KBM-7 (cell line): ENCODE results near the gene IP6K1.
"Not testable (repeated sequence)": the region's sequence is repeated elsewhere in the genome, so short reads cannot be mapped to it uniquely, and the experiment has no call there.

Source experiments
- DNase-seq: peaks from one replicate; pipeline ENCODE4 v3.0.0-alpha.2; 2015
- in situ Hi-C: fragments of 300-500 bp; cut with MboI; formaldehyde crosslinking; loops from 2 replicates; pipeline ENCODE4 v1.14.3; 2020; ENCODE audit warnings: low sequenced_read_pairs, low pct_unique_long_range_greater_than_20kb, mixed read lengths

Gene IP6K1

DNA sequence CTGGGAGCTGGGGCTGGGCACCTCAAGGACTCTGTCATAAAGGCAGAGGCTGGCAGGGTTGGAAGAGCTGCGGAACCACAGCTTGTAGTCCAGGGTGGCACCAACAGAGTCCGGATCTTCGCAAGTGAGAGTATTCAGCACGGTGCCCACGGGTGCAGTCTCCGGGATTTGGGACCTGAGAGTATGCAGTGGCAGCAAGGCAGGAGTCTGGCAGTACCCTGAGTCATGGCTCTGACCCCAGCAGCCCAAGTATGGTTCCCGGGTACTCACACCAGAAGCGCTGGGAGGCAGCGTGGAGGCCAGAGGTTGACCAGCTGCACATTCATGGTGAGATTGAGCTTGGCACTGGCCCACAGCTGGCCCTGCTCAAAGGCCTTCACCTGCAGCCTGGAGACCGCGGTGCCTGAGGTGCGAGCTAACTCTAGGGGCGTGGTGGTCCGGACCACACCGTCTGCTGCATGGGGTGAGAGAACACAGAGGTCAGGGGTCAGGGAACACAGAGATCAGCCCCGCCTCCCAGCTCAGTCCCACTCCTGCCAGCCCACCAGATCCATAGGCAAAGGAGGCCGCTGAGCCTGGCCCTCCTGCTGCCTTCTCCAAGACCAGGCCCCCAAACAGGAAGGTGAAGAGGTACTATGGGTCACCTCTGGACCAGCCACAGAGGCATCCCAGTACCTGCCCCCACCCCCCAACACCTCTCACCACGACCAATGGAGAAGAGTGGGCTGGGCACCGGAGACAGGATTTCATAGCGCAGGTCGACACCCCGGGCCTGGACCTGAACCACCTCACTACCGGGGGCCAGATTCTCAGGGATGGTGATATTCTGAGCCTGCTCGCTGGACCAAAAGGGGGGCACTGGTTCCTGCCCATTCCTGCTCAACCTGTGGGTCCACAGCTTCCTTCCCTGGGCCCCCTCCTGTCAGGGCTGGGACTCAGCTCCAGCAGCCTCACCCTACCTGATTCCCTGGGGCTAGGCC, 8.9 kb upstream of the IP6K1 start:
- in situ Hi-C loops = no loop called here
- no peak for DNase-seq

DNA sequence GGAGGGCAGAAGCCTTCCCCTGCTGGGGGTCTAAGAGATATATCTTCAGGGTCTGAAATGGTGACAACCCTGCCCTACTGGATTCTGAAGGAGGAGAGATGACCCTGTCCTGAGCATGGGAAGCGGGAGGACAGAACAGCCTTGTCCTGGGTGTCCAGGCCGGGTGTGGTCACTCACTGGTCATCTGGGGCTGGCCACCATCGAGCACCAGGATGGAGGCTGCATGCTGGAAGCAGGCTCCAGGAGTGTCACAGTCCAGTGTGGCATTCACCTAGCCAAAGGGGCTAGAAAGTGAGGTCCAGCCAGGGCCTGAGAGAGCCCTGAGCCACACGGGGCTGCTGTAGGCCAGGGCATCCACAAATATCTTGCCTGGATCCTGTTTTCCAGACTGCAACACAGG, 8.1 kb upstream of the IP6K1 start:
- in situ Hi-C loops = no loop called here
- no peak for DNase-seq

- DNase-seq = no peak
Measured at GRCh38 chr3:49793486-49794085, 7.2 kb upstream of the IP6K1 start.

DNA sequence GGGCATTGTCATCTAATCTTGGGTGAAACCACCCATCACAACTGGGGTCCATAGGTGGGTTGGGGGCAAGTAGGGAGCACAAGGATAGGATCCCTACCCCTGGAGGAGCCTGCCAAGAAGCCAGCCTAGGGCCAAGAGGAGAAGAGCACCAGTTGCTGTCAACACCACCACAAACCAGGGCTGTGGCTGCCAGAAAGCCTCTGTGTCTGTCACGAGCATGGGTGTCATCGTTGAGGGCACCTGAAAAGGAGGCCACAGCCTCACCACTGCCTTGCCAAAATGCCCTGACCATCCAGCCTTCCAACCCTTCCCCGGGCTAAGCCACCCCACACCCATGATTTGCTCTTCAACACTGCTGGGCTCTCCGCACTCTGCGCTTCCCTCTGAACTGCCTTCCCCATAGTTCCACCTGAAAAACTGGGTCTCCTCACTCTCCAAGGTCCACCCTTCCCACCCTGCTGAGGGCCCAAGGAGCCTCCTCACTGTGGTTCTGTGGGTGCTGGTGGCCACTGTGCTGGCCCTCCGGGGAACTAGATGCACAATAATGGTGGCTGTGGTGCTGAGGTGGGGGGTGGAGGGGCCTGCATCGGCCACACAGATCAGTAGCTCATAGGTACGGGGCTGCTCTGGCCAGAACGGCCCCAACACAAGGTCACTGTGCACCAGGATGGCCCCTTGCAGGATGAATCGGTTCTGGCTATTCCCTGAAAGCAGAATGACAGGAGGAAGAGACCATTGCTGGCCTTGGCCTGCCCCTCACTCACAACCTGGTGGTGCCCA, 6.2 kb upstream of the IP6K1 start:
- in situ Hi-C loops = no loop called here
- DNase-seq = no peak

More at GRCh38 chr3:49793486-49794085, 7.2 kb upstream of the IP6K1 start:
- in situ Hi-C loops = no loop called here

DNA sequence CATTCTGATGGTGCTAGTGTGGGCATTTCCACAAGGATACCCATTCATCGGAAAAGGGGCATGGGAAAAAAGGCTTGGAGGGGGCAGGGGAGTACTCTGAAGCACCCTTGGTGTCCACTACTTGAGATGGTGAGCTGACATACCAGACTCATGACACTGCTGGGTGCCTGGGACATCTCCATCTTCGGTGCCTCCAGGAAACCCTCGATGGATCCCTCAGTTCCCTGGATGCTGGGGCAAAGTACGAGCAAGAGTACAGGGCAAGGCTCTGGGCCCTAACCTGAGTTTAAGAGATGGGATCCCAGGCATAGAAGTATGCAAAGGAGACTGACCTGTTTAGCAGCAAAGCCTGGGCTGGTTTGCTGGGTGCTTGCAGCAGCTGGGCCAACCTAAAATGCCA, 5.2 kb upstream of the IP6K1 start:
- in situ Hi-C loops = no loop called here
- DNase-seq = no peak

- in situ Hi-C loops = no loop called here
Measured at GRCh38 chr3:49790626-49791411, 4.5 kb upstream of the IP6K1 start.

DNA sequence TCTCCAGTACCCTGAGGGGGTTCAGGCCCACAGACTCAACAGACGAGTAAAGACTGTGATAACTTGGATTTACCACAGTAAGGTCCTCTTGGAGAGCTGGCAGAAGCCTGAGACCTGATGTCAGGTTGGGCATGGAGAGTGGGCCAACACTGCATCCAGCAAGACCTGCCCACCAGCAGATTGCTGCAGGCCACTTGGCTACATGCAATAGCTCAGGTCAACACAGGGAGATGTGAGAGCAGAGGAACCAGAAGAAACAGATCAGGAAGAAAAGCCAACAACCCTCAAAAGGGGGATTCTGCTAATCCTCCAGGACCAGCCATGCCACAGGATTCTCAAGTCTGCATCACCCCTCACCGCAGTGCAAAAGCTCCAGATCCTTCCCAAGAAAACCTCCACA, 1.7 kb upstream of the IP6K1 start:
- in situ Hi-C loops = no loop called here
- DNase-seq = no peak

More at GRCh38 chr3:49790626-49791411, 4.5 kb upstream of the IP6K1 start:
- DNase-seq = no peak

DNA sequence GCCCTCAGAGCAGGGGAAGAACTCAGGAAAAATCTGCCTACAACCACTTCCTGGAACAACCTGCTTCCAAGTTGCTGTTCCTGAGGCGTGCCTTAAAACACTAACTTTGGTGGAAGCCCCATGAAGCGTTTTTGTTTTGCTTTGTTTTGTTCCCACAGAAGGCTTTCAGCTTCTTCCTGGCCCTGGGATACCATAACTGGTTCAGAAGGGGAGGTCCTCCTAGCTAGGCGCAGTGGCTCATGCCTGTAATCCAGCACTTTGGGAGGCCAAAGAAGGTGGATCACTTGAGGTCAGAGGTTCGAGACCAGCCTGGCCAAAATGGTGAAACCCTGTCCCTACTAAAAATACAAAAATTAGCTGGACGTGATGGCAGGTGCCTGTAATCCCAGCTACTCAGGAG, 1.2 kb upstream of the IP6K1 start:
- DNase-seq = no peak
- in situ Hi-C loops = no loop called here

DNA sequence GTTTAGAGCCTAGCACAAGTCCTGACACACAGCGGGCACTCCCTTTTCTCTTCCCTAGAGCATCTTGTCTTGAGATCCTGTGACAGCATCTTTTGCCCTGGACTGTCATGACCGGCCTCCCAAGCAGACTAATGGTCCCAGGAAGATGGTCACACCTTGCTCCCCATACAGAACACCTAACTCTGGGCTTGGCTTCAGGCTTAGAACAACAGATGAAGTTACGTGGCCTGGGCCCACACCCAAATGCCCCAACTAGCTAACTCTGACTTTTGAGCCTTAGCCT, 781 bp upstream of the IP6K1 start:
- in situ Hi-C loops = no loop called here
- DNase-seq = no peak

- DNase-seq = peak; percentile 61
- in situ Hi-C loops = no loop called here
Measured at GRCh38 chr3:49785565-49786356, 581 bp downstream of the IP6K1 start.

- in situ Hi-C loops, DNase-seq: not testable (repeated sequence)
Measured at GRCh38 chr3:49782277-49782676, 4.1 kb downstream of the IP6K1 start.

DNA sequence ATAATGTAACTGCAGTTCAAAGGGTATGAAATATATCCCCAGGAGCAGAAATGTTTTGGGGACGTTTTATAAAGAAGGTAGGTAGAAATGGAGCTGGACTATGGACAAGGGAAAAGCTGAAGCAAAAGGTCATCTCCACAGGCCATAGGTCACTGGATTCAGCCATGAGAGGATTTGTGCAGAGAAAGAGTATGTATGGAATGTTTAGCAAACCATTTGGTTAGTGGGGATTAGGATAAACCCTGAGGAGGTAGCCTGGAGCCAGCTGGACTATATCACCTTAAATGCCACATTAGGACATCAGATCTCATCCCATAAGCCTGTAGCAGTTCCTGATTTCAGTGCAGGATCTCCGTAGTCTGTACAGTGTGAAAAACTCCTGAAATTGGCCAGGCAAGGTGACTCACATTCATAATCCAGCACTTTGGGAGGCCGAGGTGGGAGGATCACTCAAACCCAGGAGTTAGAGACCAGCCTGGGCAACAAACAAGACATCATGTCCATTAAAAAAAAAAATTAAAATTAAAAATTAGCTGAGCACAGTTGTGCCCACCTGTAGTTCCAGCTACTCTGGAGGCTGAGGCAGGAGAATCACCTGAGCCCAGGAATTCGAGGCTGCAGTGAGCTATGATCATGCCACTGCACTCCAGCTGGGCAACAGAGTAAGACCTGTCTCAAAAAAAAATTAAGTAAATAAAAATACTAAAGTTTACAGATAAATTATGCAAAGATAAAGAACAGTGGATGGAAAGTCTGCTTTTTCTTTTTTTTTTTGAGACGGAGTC, 4.7 kb downstream of the IP6K1 start:
- DNase-seq = no peak
- in situ Hi-C loops = no loop called here

- in situ Hi-C loops, DNase-seq: not testable (repeated sequence)
Measured at GRCh38 chr3:49780975-49781365, 5.4 kb downstream of the IP6K1 start.

DNA sequence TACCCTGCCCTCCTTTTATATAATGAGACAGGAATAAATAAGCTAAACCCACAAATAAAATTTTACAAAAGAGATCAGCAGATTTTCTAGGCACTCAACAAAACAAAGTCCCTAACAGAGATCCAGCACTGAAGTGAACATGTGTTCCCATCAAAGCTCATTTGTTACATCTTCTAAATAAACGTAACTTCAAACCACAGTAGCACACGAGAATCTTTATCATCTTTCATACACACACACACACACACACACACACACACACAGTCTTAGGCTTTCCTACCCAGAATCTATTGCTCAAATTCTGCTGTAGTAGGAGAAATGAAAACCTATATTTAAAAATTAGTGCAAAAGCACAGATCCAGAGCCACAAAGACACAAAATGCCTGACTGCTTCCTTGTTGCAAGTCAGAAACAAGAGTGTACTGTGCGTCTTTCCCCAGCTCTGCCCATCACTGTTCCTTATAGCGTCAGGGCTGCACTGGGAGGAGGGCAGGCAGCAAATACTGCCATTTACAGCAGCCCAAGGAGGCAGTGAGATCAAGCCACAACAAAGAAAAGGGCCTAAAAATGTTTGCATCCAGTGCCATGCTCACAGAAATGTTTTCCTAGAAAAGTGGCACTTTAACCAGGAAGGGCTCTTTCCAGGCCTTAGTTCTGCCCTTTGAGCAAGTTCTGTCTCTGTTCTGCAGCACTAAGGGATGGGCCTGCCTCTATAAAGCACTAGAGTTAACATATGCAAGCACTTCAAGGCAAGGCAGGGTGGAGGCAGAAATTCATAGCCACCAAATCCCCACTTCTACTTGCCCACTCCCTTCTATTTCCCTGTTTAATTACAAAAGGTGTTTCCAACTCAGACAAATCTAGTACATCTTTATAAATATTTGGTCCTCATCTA, 6.0 kb downstream of the IP6K1 start:
- no peak for DNase-seq
- in situ Hi-C loops = no loop called here

DNA sequence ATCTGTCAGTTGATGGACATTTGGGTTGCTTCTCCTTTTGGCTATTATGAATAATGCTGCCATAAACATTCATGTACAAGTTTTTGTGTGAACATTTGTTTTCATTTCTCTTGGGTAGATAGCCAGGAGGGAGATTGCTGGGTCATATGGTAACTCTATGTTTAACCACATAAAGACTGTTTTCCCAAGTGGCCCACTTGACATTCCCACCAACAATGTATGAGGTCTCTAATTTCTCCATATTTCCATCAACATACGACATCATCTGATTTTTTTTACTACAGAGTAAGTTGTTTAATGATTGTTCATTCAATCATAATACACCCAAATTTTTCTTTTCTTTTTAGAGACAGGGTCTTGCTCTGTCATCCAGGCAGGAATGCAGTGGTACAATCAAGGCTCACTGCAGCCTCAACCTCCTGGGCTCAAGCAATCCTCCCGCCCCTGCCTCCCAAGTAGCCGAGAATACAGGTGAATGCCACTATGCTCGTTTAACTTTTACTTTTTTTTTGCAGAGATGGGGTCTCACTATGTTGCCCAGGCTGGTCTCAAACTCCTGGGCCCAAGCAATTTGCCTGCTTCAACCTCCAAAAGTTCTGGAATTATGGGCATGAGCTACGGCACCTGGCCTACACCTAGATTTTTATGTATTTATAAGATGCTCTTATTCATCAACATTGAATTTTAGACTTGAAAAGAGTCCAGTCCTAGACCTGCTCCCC, 6.8 kb downstream of the IP6K1 start:
- in situ Hi-C loops = no loop called here

DNA sequence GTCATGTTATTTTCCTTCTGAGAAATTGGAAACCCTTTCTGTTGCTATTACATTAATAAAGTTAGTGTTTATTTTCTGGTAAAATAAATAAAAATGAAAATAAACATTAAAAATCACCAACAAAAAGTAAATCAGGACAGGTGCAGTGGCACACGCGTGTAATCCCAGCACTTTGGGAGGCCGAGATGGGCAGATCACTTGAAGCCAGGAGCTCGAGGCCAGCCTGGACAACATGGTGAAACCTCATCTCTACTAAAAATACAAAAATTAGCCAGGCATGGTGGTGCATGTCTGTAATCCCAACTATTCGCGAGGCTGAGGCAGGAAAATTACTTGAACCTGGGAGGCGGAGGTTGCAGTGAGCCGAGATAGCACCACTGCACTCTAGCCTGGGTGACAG, 10.2 kb downstream of the IP6K1 start:
- DNase-seq, in situ Hi-C loops: not testable (repeated sequence)

More for the DNA sequence above, 6.8 kb downstream of the IP6K1 start:
- DNase-seq = no peak
